Stomach (tissue), 9 donors: ENCODE results near the gene REEP6. TPM values are rescaled to one million over a fixed set of nuclear protein-coding genes. Genes with fewer than 3 reads are reported as not detected.

Source experiments
- DNase-seq, 2 donors: peaks; one replicate each; pipeline versions ENCODE4 v3.0.0 to v3.0.0-alpha.2; 2013 to 2019
- H3K27ac ChIP-seq, 5 donors: fragments of 200-600 bp in 4 of 5; sonication (generic) in 4 of 5; one replicate each; pipeline ENCODE4 v1.5.1; 2013 to 2019; ENCODE audit warnings: mild to moderate bottlenecking in 1 of 5, moderate library complexity in 1 of 5
- H3K27me3 ChIP-seq, 3 donors: fragments of 200-600 bp; sonication (generic); one replicate each; pipeline ENCODE4 v1.5.1; 2017 to 2019; ENCODE audit warnings: mixed run types in 1 of 3
- H3K36me3 ChIP-seq, 4 donors: fragments of 200-600 bp; sonication (generic); 1 replicate in 3 of 4; 2 replicates in 1 of 4; pipeline ENCODE4 v1.5.1; 2016 to 2019
- H3K4me1 ChIP-seq, 4 donors: fragments of 200-600 bp; sonication (generic); one replicate each; pipeline ENCODE4 v1.5.1; 2016 to 2019
- H3K4me3 ChIP-seq, 4 donors: fragments of 200-600 bp; sonication (generic) in 3 of 4; one replicate each; pipeline ENCODE4 v1.5.1; 2016 to 2019; ENCODE audit warnings: mild to moderate bottlenecking in 1 of 4
- H3K9me3 ChIP-seq, 4 donors: fragments of 200-600 bp; sonication (generic); one replicate each; pipeline ENCODE4 v1.5.1; 2016 to 2019
- CTCF ChIP-seq, 7 experiments: fragments of 450-650 bp in 4 of 7; fragments of 200-600 bp in 3 of 7; sonication (generic) in 3 of 7; IDR thresholded peaks; one replicate each; pipeline ENCODE4 v1.5.1; 2016 to 2019; ENCODE audit warnings: antibody characterized with exemption in 7 of 7, control low read depth in 2 of 7, mild to moderate bottlenecking in 1 of 7
- EP300 ChIP-seq: sonication (generic); formaldehyde crosslinking; IDR thresholded peaks from one replicate; pipeline ENCODE4 v1.6.1; 2017; ENCODE audit warnings: antibody characterized with exemption
- POLR2A ChIP-seq, 4 donors: fragments of 450-650 bp; IDR thresholded peaks; one replicate each; pipeline ENCODE4 v1.6.1; 2016; ENCODE audit warnings: antibody characterized with exemption in 4 of 4, control low read depth in 2 of 4, mild to moderate bottlenecking in 1 of 4, moderate library complexity in 1 of 4
- POLR2AphosphoS5 ChIP-seq, 3 donors: sonication (generic); formaldehyde crosslinking; IDR thresholded peaks; one replicate each; pipeline ENCODE4 v1.6.1; 2016; ENCODE audit warnings: antibody characterized with exemption in 3 of 3
- WGBS, 5 donors: extraction: QIAGEN DNeasy Blood & Tissue Kit in 3 of 5; methylation state at CpG; one replicate each; pipeline versions ENCODE4 v1.1.5 to v1.1.7; 2013 to 2018; 5-methylcytosine and 5-hydroxymethylcytosine counted together
- intact Hi-C: fragments of 100-400 bp; cut with DNase I; formaldehyde crosslinking; loops from one replicate; pipeline ENCODE4 v1.15.1; 2023; ENCODE audit warnings: low total_unique reads
- polyA plus RNA-seq, 3 donors: library from polyadenylated mRNA; stranded (reverse); fragments of 200-250 nt; gene quantifications; one replicate each; pipeline ENCODE4 v1.2.3, GENCODE V29; 2013
- total RNA-seq, 5 donors: library from RNA; depleted of rRNA; stranded (reverse); fragments of >200 nt; gene quantifications; one replicate each; pipeline versions ENCODE4 v1.1.0 to v1.2.3, GENCODE V29; 2014 to 2016
- donor health status: healthy with polysubstance abuse.
- donor health status: Bipolar disorder and iron deficiency.
- donor health status: healthy.

Gene REEP6
- total and polyA plus RNA-seq, 8 donors, result 3.5 to 24.3 (median 6.1) TPM; not detected in 3

- TF ChIP-seq POLR2AphosphoS5 (IDR thresholded peaks at IDR 0.05), result no peak
- TF ChIP-seq EP300, result no peak
- no peak for TF ChIP-seq CTCF (IDR thresholded peaks at IDR 0.05)
- no peak for TF ChIP-seq POLR2A (IDR thresholded peaks at IDR 0.05)
- peak in 1 of 2 donors; percentile 38 for DNase-seq
- Histone ChIP-seq H3K27ac (no peak overlapping the region), H3K4me1 (peaks cover 55 to 65% (median 64%) of the 10 kb centered on the region in 4 donors), H3K4me3 (peak overlapping the region in 1 of 4 donors; percentile 38), H3K36me3 (no peaks in the 10 kb centered on the region), H3K9me3 (no peaks in the 10 kb centered on the region), H3K27me3 (peaks cover 29 to 74% (median 64%) of the 10 kb centered on the region in 3 donors)
- intact Hi-C loops, result no loop called here
- WGBS, 5 donors, result 20 to 40% (median 24%) methylated on average over 2 to 70 of the region's 70 CpGs
Measured at GRCh38 chr19:1466461-1467214, 24.3 kb upstream of the REEP6 start.

GRCh38 chr19:1467215-1467489 is 23.8 kb upstream of the REEP6 start:
- peaks cover 34 to 79% (median 70%) of the 10 kb centered on the region in 3 donors for H3K27me3 ChIP-seq

GRCh38 chr19:1467490-1468273 is 23.3 kb upstream of the REEP6 start:
- Histone ChIP-seq H3K36me3 (no peaks in the 10 kb centered on the region), H3K4me1 (peaks cover 57 to 76% (median 74%) of the 10 kb centered on the region in 4 donors), H3K4me3 (peak overlapping the region in 1 of 4 donors; percentile 38), H3K9me3 (no peaks in the 10 kb centered on the region), H3K27me3 (peaks cover 39 to 85% (median 75%) of the 10 kb centered on the region in 3 donors), H3K27ac (no peak overlapping the region)
- DNase-seq, result peak in 1 of 2 donors; percentile 40
- TF ChIP-seq CTCF (IDR thresholded peaks at IDR 0.05) (no peak), POLR2A (IDR thresholded peaks at IDR 0.05) (no peak), POLR2AphosphoS5 (IDR thresholded peaks at IDR 0.05) (no peak), EP300 (no peak)
- WGBS, 5 donors, result 2 to 4% (median 4%) methylated on average over 33 to 92 of the region's 92 CpGs; no CpG with 5 or more reads in 1 of the 5 donors
- intact Hi-C loops, result no loop called here

More at GRCh38 chr19:1467215-1467489, 23.8 kb upstream of the REEP6 start:
- intact Hi-C loops, result no loop called here
- DNase-seq, result peak in 1 of 2 donors; percentile 39
- 0 to 10% (median 5%) methylated on average over 1 to 36 of the region's 36 CpGs for WGBS, 5 donors
- H3K4me1 ChIP-seq, result peaks cover 57 to 70% (median 69%) of the 10 kb centered on the region in 4 donors
- H3K4me3 ChIP-seq, result peak overlapping the region in 1 of 4 donors; percentile 38
- no peak overlapping the region for H3K27ac ChIP-seq
- H3K9me3 ChIP-seq, result no peaks in the 10 kb centered on the region
- no peaks in the 10 kb centered on the region for H3K36me3 ChIP-seq
- TF ChIP-seq POLR2AphosphoS5 (IDR thresholded peaks at IDR 0.05) (no peak), CTCF (IDR thresholded peaks at IDR 0.05) (no peak), EP300 (no peak), POLR2A (IDR thresholded peaks at IDR 0.05) (no peak)

GRCh38 chr19:1468274-1468820 is 22.6 kb upstream of the REEP6 start:
- Histone ChIP-seq H3K4me3 (peak overlapping the region in 3 of 4 donors; percentile 27 to 38 (median 34)), H3K9me3 (no peaks in the 10 kb centered on the region), H3K36me3 (no peaks in the 10 kb centered on the region), H3K4me1 (peaks cover 61 to 82% (median 80%) of the 10 kb centered on the region in 4 donors), H3K27me3 (peaks cover 42 to 91% (median 82%) of the 10 kb centered on the region in 3 donors), H3K27ac (no peak overlapping the region)
- DNase-seq, result peak in 1 of 2 donors; percentile 21
- intact Hi-C loops, result no loop called here
- WGBS, 5 donors, result 3 to 10% (median 8%) methylated on average over 11 to 49 of the region's 49 CpGs
- no peak for TF ChIP-seq POLR2A (IDR thresholded peaks at IDR 0.05)
- TF ChIP-seq EP300, result no peak
- TF ChIP-seq CTCF (IDR thresholded peaks at IDR 0.05), result no peak
- no peak for TF ChIP-seq POLR2AphosphoS5 (IDR thresholded peaks at IDR 0.05)
